ENCODE results near the gene TMPRSS11D. TPM values are rescaled to one million over a fixed set of nuclear protein-coding genes. Genes with fewer than 3 reads are reported as not detected.

Gene TMPRSS11D
- total RNA-seq, 1 experiment from 2014 or later = not detected

GRCh38 chr4:67884701-67885100, 899 bp upstream of the TMPRSS11D start:
- intact Hi-C loops (cut with micrococcal nuclease) = no loop called here
- TF ChIP-seq, protein P1, sequence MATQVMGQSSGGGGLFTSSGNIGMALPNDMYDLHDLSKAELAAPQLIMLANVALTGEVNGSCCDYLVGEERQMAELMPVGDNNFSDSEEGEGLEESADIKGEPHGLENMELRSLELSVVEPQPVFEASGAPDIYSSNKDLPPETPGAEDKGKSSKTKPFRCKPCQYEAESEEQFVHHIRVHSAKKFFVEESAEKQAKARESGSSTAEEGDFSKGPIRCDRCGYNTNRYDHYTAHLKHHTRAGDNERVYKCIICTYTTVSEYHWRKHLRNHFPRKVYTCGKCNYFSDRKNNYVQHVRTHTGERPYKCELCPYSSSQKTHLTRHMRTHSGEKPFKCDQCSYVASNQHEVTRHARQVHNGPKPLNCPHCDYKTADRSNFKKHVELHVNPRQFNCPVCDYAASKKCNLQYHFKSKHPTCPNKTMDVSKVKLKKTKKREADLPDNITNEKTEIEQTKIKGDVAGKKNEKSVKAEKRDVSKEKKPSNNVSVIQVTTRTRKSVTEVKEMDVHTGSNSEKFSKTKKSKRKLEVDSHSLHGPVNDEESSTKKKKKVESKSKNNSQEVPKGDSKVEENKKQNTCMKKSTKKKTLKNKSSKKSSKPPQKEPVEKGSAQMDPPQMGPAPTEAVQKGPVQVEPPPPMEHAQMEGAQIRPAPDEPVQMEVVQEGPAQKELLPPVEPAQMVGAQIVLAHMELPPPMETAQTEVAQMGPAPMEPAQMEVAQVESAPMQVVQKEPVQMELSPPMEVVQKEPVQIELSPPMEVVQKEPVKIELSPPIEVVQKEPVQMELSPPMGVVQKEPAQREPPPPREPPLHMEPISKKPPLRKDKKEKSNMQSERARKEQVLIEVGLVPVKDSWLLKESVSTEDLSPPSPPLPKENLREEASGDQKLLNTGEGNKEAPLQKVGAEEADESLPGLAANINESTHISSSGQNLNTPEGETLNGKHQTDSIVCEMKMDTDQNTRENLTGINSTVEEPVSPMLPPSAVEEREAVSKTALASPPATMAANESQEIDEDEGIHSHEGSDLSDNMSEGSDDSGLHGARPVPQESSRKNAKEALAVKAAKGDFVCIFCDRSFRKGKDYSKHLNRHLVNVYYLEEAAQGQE (IDR thresholded peaks at IDR 0.05; ENCODE audit: low read depth) = no peak
- TF ChIP-seq RAD21 (IDR thresholded peaks at IDR 0.05; ENCODE audit: low read depth) (no peak), TCF7L2 (IDR thresholded peaks at IDR 0.05; ENCODE audit: borderline replicate concordance, extremely low read depth, insufficient read depth, insufficient read length) (no peak), ATF3 (IDR thresholded peaks at IDR 0.05) (no peak), ZNF274 (IDR thresholded peaks at IDR 0.05; ENCODE audit: low read depth, low read length) (no peak), POLR2AphosphoS5 (IDR thresholded peaks at IDR 0.05; ENCODE audit: low read depth, low read length) (no peak), JUND (IDR thresholded peaks at IDR 0.05) (no peak), YY1 (IDR thresholded peaks at IDR 0.05; ENCODE audit: extremely low read depth, insufficient replicate concordance, low read depth, low read length) (no peak), CEBPB (IDR thresholded peaks at IDR 0.05; ENCODE audit: low read depth) (no peak), SIN3A (IDR thresholded peaks at IDR 0.05; ENCODE audit: low read depth) (no peak)
- TF ChIP-seq, protein P2, sequence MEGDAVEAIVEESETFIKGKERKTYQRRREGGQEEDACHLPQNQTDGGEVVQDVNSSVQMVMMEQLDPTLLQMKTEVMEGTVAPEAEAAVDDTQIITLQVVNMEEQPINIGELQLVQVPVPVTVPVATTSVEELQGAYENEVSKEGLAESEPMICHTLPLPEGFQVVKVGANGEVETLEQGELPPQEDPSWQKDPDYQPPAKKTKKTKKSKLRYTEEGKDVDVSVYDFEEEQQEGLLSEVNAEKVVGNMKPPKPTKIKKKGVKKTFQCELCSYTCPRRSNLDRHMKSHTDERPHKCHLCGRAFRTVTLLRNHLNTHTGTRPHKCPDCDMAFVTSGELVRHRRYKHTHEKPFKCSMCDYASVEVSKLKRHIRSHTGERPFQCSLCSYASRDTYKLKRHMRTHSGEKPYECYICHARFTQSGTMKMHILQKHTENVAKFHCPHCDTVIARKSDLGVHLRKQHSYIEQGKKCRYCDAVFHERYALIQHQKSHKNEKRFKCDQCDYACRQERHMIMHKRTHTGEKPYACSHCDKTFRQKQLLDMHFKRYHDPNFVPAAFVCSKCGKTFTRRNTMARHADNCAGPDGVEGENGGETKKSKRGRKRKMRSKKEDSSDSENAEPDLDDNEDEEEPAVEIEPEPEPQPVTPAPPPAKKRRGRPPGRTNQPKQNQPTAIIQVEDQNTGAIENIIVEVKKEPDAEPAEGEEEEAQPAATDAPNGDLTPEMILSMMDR (IDR thresholded peaks at IDR 0.05 in 2 of 3, conservative IDR thresholded peaks at IDR 0.05 in 1 of 3; ENCODE audit: borderline replicate concordance in 1 of 3, insufficient read depth in 1 of 3, low read depth in 2 of 3, low read length in 2 of 3) = no peak
- H3K9ac ChIP-seq (ENCODE audit: low read length) = no peak overlapping the region
- ChIA-PET POLR2A (no interaction called here), CTCF (no interaction called here), RAD21 (ENCODE audit: low non-redundant PET in 1 of 2, low total read pairs in 2 of 2, uncharacterized antibody in 2 of 2, unreplicated experiment in 2 of 2) (no interaction called here)
- H3K79me2 ChIP-seq (ENCODE audit: insufficient read depth, low read length) = no peaks in the 10 kb centered on the region
- DNase-seq (ENCODE audit: low read depth, low spot score) (no peak), ATAC-seq (no peak)
- no peak overlapping the region for H3K27ac ChIP-seq (ENCODE audit: low read depth, low read length)
- H3K4me2 ChIP-seq (ENCODE audit: low read length) = no peak overlapping the region
- no peaks in the 10 kb centered on the region for H3K9me3 ChIP-seq (ENCODE audit: control insufficient read depth in 1 of 2, insufficient read depth in 1 of 2, low read depth in 1 of 2, low read length in 2 of 2)
- no peak overlapping the region for H3K4me3 ChIP-seq (replicated peaks in 1 of 2; ENCODE audit: low read depth in 1 of 2, low read length in 2 of 2)
- no TSS peak for BruUV-seq (replicated peaks)
- H3K4me1 ChIP-seq (ENCODE audit: control insufficient read depth in 1 of 2, insufficient read depth in 2 of 2, low read length in 2 of 2) = peaks cover 4 to 13% of the 10 kb centered on the region in 2 experiments; a peak in 3 of 4 replicates
- H3K36me3 ChIP-seq (ENCODE audit: control insufficient read depth in 1 of 2, insufficient read depth in 2 of 2, low read length in 2 of 2) = no peaks in the 10 kb centered on the region
- H2AFZ ChIP-seq (ENCODE audit: low read depth, low read length, poor library complexity, severe bottlenecking) = no peak overlapping the region
- H4K20me1 ChIP-seq (ENCODE audit: insufficient read depth) = no peaks in the 10 kb centered on the region
- no peaks in the 10 kb centered on the region for H3K9me2 ChIP-seq (ENCODE audit: insufficient read depth)
- no peaks in the 10 kb centered on the region for H3K27me3 ChIP-seq (ENCODE audit: insufficient read depth, low read length)
